Left colon (tissue), 2 donors: Measurements from ENCODE around the gene CRYBA4. TPM values are rescaled to one million over a fixed set of nuclear protein-coding genes. Genes with fewer than 3 reads are reported as not detected.

Experiments
- ATAC-seq: fragments of 200-7000 bp; cut with Tn5 transposase; one replicate; pipeline ENCODE4 v1.9.1; 2020; ENCODE audit warnings: mild to moderate bottlenecking, moderate library complexity
- DNase-seq, 2 donors: peaks; one replicate each; pipeline ENCODE4 v3.0.0-alpha.2; 2020
- intact Hi-C, 2 donors: fragments of 100-400 bp; cut with DNase I in 1 of 2; cut with micrococcal nuclease in 1 of 2; formaldehyde crosslinking; loops; one replicate each; pipeline versions ENCODE4 v1.11.2 to v1.14.0; 2022; cut with DNase I, micrococcal nuclease
- total RNA-seq, 2 donors: library from RNA; stranded (reverse); fragmentation: NEBNext Ultra II Directional; extraction: Animal tissue kit (Norgen Biotek cat#: 25700); gene quantifications; one replicate each; pipeline ENCODE4 v1.2.1, GENCODE V29; 2021
- donor health status: DM: no; HTN: no; CAD: no.
- donor health status: DM: yes; HTN: yes; CAD: no.

Gene CRYBA4
- total RNA-seq, 2 donors from 2014 or later, result not detected

GRCh38 chr22:26616650-26617049 lies 5.1 kb upstream of the CRYBA4 start:
- no peak for ATAC-seq
- DNase-seq, result no peak
- intact Hi-C loops, result no loop called here

- ATAC-seq (peak; percentile 24), DNase-seq (peak in 1 of 2 donors; percentile 40)
- intact Hi-C loops, result no loop called here
Measured at GRCh38 chr22:26617271-26618199, 4.2 kb upstream of the CRYBA4 start, which contains the start of gene CRYBB1. Gene CRYBB1 (minus strand): TSS chr22:26618027. CDS start chr22:26616319, 1,708 bp downstream.

- DNase-seq (no peak), ATAC-seq (no peak)
- intact Hi-C loops, result no loop called here
Measured at GRCh38 chr22:26618455-26618854, 3.3 kb upstream of the CRYBA4 start.

- no peak for ATAC-seq
- DNase-seq, result no peak
Measured at GRCh38 chr22:26619510-26619909, 2.3 kb upstream of the CRYBA4 start.

GRCh38 chr22:26620197-26620596 lies 1.6 kb upstream of the CRYBA4 start:
- ATAC-seq, result no peak
- intact Hi-C loops, result no loop called here
- no peak for DNase-seq

More at GRCh38 chr22:26619510-26619909, 2.3 kb upstream of the CRYBA4 start:
- intact Hi-C loops, result no loop called here

- ATAC-seq (no peak), DNase-seq (no peak)
- intact Hi-C loops, result no loop called here
Measured at GRCh38 chr22:26623984-26624383, 2.2 kb downstream of the CRYBA4 start.

- no peak for DNase-seq
- intact Hi-C loops, result no loop called here
Measured at GRCh38 chr22:26624803-26625202, 3.0 kb downstream of the CRYBA4 start.

GRCh38 chr22:26629988-26630761 lies 8.4 kb downstream of the CRYBA4 start:
- DNase-seq, result no peak
- no peak for ATAC-seq
- intact Hi-C loops, result no loop called here

More at GRCh38 chr22:26624803-26625202, 3.0 kb downstream of the CRYBA4 start:
- ATAC-seq, result no peak

- intact Hi-C loops, result no loop called here
- DNase-seq (no peak), ATAC-seq (no peak)
Measured at GRCh38 chr22:26631282-26631681, 9.5 kb downstream of the CRYBA4 start.

- ATAC-seq (no peak), DNase-seq (no peak)
- intact Hi-C loops, result no loop called here
Measured at GRCh38 chr22:26632422-26633155, 10.8 kb downstream of the CRYBA4 start.

GRCh38 chr22:26634189-26634588 lies 12.4 kb downstream of the CRYBA4 start:
- intact Hi-C loops, result no loop called here
- no peak for ATAC-seq

GRCh38 chr22:26635117-26635516 lies 13.4 kb downstream of the CRYBA4 start:
- DNase-seq, result no peak
- intact Hi-C loops, result no loop called here
- no peak for ATAC-seq

More at GRCh38 chr22:26634189-26634588, 12.4 kb downstream of the CRYBA4 start:
- no peak for DNase-seq

GRCh38 chr22:26636296-26636695 lies 14.5 kb downstream of the CRYBA4 start:
- ATAC-seq (no peak), DNase-seq (no peak)
- intact Hi-C loops, result no loop called here

- no peak for ATAC-seq
- DNase-seq, result peak in 1 of 2 donors; percentile 56
- intact Hi-C loops, result no loop called here
Measured at GRCh38 chr22:26642465-26643417, 21.0 kb downstream of the CRYBA4 start.

GRCh38 chr22:26643418-26644100 lies 21.8 kb downstream of the CRYBA4 start:
- DNase-seq (no peak), ATAC-seq (no peak)
- intact Hi-C loops, result no loop called here

- intact Hi-C loops, result no loop called here
- ATAC-seq, result no peak
- no peak for DNase-seq
Measured at GRCh38 chr22:26646158-26646557, 24.4 kb downstream of the CRYBA4 start.

- intact Hi-C loops, result no loop called here
- ATAC-seq (no peak), DNase-seq (no peak)
Measured at GRCh38 chr22:26648011-26648497, 26.3 kb downstream of the CRYBA4 start.
